Panc1 (cell line): ENCODE measurements around the gene CBX8. TPM values are rescaled to one million over a fixed set of nuclear protein-coding genes. Genes with fewer than 3 reads are reported as not detected.

ENCODE experiments used
- ATAC-seq: fragments of 200-7000 bp; cut with Tn5 transposase; 2 replicates; pipeline ENCODE4 v1.9.1; 2020; ENCODE audit warnings: mild to moderate bottlenecking, moderate library complexity
- BruUV-seq: library from RNA; stranded (reverse); fragments of 400-500 nt; replicated peaks from 2 replicates; lab custom pipeline; 2021; lab: Mats Ljungman, UMichigan
- CTCF ChIA-PET: fragments of 300-600 bp; sonication (Branson Sonifier 250); formaldehyde crosslinking; loops from one replicate; lab custom pipeline; 2022; ENCODE audit warnings: antibody characterized with exemption; lab: Charles Lee
- POLR2A ChIA-PET: fragments of 300-600 bp; sonication (Branson Sonifier 250); formaldehyde crosslinking; loops from one replicate; lab custom pipeline; 2022; ENCODE audit warnings: antibody characterized with exemption; lab: Charles Lee
- DNase-seq: peaks from one replicate; pipeline ENCODE4 v3.0.0-alpha.2; 2010; ENCODE audit warnings: low read depth, low spot score
- H3K27ac ChIP-seq: 2 replicates; pipeline ENCODE4 v1.5.1; 2011; ENCODE audit warnings: mild to moderate bottlenecking, low read length, inconsistent platforms
- H3K27me3 ChIP-seq: fragments of 200-500 bp; sonication (Bioruptor generic); 2 replicates; pipeline ENCODE4 v1.6.0; 2014; ENCODE audit warnings: low read length, inconsistent platforms; ENCODE audit not compliant: control insufficient read depth, insufficient read depth
- H3K36me3 ChIP-seq: fragments of 200-500 bp; sonication (Bioruptor generic); 2 replicates; pipeline ENCODE4 v1.5.1; 2014; ENCODE audit warnings: inconsistent platforms, mild to moderate bottlenecking, low read length, moderate library complexity; ENCODE audit not compliant: control insufficient read depth, insufficient read depth
- H3K4me1 ChIP-seq: 2 replicates; pipeline ENCODE4 v1.5.1; 2011; ENCODE audit warnings: inconsistent platforms, mild to moderate bottlenecking, low read length, moderate library complexity; ENCODE audit not compliant: control insufficient read depth, insufficient read depth
- H3K4me3 ChIP-seq, 2 experiments: 2 replicates each; pipeline ENCODE4 v1.5.1; 2011 to 2012; ENCODE audit warnings: low read depth in 2 of 2, low read length in 2 of 2, mild to moderate bottlenecking in 2 of 2, inconsistent platforms in 1 of 2, moderate library complexity in 1 of 2
- H3K9me3 ChIP-seq: fragments of 200-500 bp; sonication (Bioruptor generic); 2 replicates; pipeline ENCODE4 v1.5.1; 2014; ENCODE audit warnings: low read depth, mild to moderate bottlenecking, inconsistent platforms, low read length, moderate library complexity; ENCODE audit not compliant: control insufficient read depth, insufficient read depth
- POLR2AphosphoS5 ChIP-seq: IDR thresholded peaks from 2 replicates; pipeline ENCODE4 v1.6.1; 2012; ENCODE audit warnings: mild to moderate bottlenecking, low read depth, low read length, moderate library complexity
- SIN3A ChIP-seq: IDR thresholded peaks from 2 replicates; pipeline ENCODE4 v1.6.1; 2012; ENCODE audit warnings: low read depth, mild to moderate bottlenecking, low read length, moderate library complexity, borderline replicate concordance; ENCODE audit not compliant: insufficient read depth
- TCF7L2 ChIP-seq: IDR thresholded peaks from 2 replicates; pipeline ENCODE4 v1.6.1; 2011; ENCODE audit warnings: mild to moderate bottlenecking, low read depth, low read length, inconsistent platforms
- in situ Hi-C: cut with HindIII; loops from 2 replicates; pipeline ENCODE4 v1.10.0; 2016; ENCODE audit warnings: low sequenced_read_pairs, low pct_unique_long_range_greater_than_20kb
- intact Hi-C: fragments of 100-400 bp; cut with micrococcal nuclease; formaldehyde crosslinking; loops from one replicate; pipeline ENCODE4 v1.10.0; 2022; ENCODE audit not compliant: unreplicated experiment
- total RNA-seq: library from RNA; stranded (reverse); gene quantifications from one replicate; pipeline ENCODE4 v1.2.1, GENCODE V29; 2021; ENCODE audit not compliant: unreplicated experiment
- TF ChIP-seq, protein P1 (sequence below), 2 experiments: IDR thresholded peaks; 2 replicates each; pipeline ENCODE4 v1.6.1; 2011 to 2012; ENCODE audit warnings: low read depth in 2 of 2, control low read depth in 1 of 2, low read length in 1 of 2, mild to moderate bottlenecking in 1 of 2, moderate library complexity in 1 of 2; ENCODE audit not compliant: insufficient read depth in 1 of 2
- TF ChIP-seq, protein P2 (sequence below): fragments of 450-650 bp; IDR thresholded peaks from 2 replicates; pipeline ENCODE4 v1.5.1; 2017; ENCODE audit warnings: mild to moderate bottlenecking

CBX8 gene
- total RNA-seq, 1 experiment from 2014 or later: 15.3 TPM

DNA sequence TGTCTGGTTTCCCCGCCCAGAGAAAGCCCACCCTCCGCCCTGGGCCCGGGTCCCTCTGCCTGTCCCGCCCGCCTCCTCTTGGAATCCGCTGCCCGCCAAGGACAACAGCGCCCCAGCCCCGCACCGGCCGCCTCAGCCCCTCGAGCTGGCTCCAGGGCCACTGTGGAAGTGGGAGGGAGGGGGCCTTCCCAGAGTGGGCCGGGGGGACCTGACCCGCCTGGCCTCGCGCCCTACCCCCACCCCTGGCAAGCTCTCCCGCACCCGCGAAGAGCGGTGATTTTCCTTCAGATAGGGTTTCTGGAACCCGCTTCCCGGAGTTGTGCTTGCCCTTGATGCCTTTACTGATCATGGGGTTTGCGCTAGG is 2.3 kb upstream of the CBX8 start:
- Histone ChIP-seq H3K9me3 (no peaks in the 10 kb centered on the region), H3K4me1 (peaks cover 42% of the 10 kb centered on the region), H3K27ac (no peak overlapping the region), H3K27me3 (no peaks in the 10 kb centered on the region), H3K4me3 (peak overlapping the region in 1 of 2 experiments; percentile 11; a peak in 1 of 4 replicates), H3K36me3 (peaks cover 3% of the 10 kb centered on the region; the same call in 1 of the 2 replicates)
- ChIA-PET POLR2A (no interaction called here), CTCF (no interaction called here)
- intact Hi-C loops (no loop called here), in situ Hi-C loops (loop anchor here (25.0 kb wide), 1 partner anchor 188 kb away; no protein-coding TSS in a partner anchor)
- TF ChIP-seq TCF7L2: no peak
- TF ChIP-seq, protein P1, sequence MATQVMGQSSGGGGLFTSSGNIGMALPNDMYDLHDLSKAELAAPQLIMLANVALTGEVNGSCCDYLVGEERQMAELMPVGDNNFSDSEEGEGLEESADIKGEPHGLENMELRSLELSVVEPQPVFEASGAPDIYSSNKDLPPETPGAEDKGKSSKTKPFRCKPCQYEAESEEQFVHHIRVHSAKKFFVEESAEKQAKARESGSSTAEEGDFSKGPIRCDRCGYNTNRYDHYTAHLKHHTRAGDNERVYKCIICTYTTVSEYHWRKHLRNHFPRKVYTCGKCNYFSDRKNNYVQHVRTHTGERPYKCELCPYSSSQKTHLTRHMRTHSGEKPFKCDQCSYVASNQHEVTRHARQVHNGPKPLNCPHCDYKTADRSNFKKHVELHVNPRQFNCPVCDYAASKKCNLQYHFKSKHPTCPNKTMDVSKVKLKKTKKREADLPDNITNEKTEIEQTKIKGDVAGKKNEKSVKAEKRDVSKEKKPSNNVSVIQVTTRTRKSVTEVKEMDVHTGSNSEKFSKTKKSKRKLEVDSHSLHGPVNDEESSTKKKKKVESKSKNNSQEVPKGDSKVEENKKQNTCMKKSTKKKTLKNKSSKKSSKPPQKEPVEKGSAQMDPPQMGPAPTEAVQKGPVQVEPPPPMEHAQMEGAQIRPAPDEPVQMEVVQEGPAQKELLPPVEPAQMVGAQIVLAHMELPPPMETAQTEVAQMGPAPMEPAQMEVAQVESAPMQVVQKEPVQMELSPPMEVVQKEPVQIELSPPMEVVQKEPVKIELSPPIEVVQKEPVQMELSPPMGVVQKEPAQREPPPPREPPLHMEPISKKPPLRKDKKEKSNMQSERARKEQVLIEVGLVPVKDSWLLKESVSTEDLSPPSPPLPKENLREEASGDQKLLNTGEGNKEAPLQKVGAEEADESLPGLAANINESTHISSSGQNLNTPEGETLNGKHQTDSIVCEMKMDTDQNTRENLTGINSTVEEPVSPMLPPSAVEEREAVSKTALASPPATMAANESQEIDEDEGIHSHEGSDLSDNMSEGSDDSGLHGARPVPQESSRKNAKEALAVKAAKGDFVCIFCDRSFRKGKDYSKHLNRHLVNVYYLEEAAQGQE (IDR thresholded peaks at IDR 0.05; ENCODE audit: insufficient read depth in 1 of 2, low read depth in 2 of 2, low read length in 1 of 2): no peak
- TF ChIP-seq SIN3A: no peak
- no peak for TF ChIP-seq POLR2AphosphoS5
- TF ChIP-seq, protein P2, sequence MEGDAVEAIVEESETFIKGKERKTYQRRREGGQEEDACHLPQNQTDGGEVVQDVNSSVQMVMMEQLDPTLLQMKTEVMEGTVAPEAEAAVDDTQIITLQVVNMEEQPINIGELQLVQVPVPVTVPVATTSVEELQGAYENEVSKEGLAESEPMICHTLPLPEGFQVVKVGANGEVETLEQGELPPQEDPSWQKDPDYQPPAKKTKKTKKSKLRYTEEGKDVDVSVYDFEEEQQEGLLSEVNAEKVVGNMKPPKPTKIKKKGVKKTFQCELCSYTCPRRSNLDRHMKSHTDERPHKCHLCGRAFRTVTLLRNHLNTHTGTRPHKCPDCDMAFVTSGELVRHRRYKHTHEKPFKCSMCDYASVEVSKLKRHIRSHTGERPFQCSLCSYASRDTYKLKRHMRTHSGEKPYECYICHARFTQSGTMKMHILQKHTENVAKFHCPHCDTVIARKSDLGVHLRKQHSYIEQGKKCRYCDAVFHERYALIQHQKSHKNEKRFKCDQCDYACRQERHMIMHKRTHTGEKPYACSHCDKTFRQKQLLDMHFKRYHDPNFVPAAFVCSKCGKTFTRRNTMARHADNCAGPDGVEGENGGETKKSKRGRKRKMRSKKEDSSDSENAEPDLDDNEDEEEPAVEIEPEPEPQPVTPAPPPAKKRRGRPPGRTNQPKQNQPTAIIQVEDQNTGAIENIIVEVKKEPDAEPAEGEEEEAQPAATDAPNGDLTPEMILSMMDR: no peak
- no TSS peak for BruUV-seq
- no peak for DNase-seq
- ATAC-seq: no peak

DNA sequence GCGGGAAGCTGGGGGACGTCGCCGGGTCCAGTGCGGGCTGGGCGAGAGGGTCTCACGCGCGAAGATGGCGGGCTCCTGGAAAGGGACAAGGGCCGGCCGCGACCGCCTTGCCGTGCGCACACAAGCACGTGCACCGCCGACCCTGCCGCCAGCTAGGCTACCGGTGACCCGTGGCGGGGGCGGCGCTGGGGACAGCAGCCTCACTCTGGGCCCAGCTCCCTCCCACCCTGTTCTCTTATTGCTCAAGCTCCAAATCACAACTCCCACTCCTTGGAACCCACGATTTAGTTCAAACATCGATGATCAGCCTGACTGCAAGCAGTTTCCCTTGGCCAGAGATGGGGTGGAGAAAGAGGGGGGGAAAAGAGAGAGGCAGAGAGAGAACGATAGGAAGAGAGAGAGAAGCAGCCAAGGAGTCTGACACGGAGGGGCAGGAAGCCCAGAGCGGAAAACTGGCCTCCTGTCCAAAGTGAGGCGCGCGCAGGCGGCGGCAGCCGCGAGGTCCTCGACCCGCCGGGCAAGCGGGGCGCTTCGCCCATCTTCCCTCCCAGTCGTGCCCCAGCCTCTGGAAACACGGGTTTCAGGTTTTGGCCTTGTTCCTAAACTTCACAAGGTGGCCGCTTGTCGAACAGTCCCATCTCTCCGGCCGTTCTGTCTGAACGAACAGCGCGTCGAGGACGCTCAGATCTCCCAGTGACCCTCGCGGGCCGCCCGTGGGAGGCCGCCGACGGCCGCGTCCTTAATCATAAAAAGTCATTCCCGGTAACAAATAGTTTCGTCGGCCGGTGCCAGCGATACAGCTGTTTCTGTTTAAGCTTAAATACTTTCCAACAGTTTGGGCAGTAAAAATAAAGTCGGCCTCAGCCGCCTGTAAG is 1.7 kb upstream of the CBX8 start:
- ChIA-PET POLR2A (no interaction called here), CTCF (interaction anchor here (0.7 kb wide), 2 partner anchors 34 to 53 kb away, joined by 3 read pairs; no protein-coding TSS in a partner anchor)
- no TSS peak for BruUV-seq
- DNase-seq (no peak), ATAC-seq (no peak)
- TF ChIP-seq, protein P1 (IDR thresholded peaks at IDR 0.05; ENCODE audit: insufficient read depth in 1 of 2, low read depth in 2 of 2, low read length in 1 of 2): no peak
- TF ChIP-seq SIN3A (no peak), TCF7L2 (no peak), POLR2AphosphoS5 (no peak)
- TF ChIP-seq, protein P2: no peak
- no peaks in the 10 kb centered on the region for H3K27me3 ChIP-seq
- in situ Hi-C loops (loop anchor here (25.0 kb wide), 1 partner anchor 189 kb away; no protein-coding TSS in a partner anchor), intact Hi-C loops (no loop called here)
- H3K27ac ChIP-seq: peak overlapping the region; percentile 40; the same call in 1 of the 2 replicates
- no peak overlapping the region; a peak in 1 of 4 replicates for H3K4me3 ChIP-seq
- H3K36me3 ChIP-seq: peaks cover 3% of the 10 kb centered on the region; the same call in 1 of the 2 replicates
- peaks cover 48% of the 10 kb centered on the region for H3K4me1 ChIP-seq
- no peaks in the 10 kb centered on the region for H3K9me3 ChIP-seq
